ENCODE results near the gene CD83.

CD83 gene

GRCh38 chr6:14127611-14128010, 10.0 kb downstream of the CD83 start:
- DNase-seq = no peak

GRCh38 chr6:14128012-14128411, 10.4 kb downstream of the CD83 start:
- no peak for DNase-seq

GRCh38 chr6:14128746-14129145, 11.2 kb downstream of the CD83 start:
- DNase-seq = no peak

- no peak for DNase-seq
These were observed 12.0 kb downstream of the CD83 start for GRCh38 chr6:14129575-14129974.

GRCh38 chr6:14130435-14131075, 13.0 kb downstream of the CD83 start:
- DNase-seq = no peak

GRCh38 chr6:14131579-14131978, 14.0 kb downstream of the CD83 start:
- DNase-seq = no peak

GRCh38 chr6:14132244-14132920, 14.8 kb downstream of the CD83 start:
- DNase-seq = no peak

- DNase-seq = no peak
These were observed 15.3 kb downstream of the CD83 start for GRCh38 chr6:14132921-14133275.

GRCh38 chr6:14134211-14134910, 16.8 kb downstream of the CD83 start:
- no peak for DNase-seq

GRCh38 chr6:14135893-14136539, 18.4 kb downstream of the CD83 start:
- DNase-seq = no peak

GRCh38 chr6:14138701-14139215, 21.2 kb downstream of the CD83 start:
- DNase-seq = no peak

GRCh38 chr6:14141351-14142062, 23.9 kb downstream of the CD83 start:
- no peak for DNase-seq

GRCh38 chr6:14142063-14142450, 24.5 kb downstream of the CD83 start:
- DNase-seq = no peak

- no peak for DNase-seq
These were observed 25.1 kb downstream of the CD83 start for GRCh38 chr6:14142511-14143223.

GRCh38 chr6:14143305-14143704, 25.7 kb downstream of the CD83 start:
- no peak for DNase-seq

- peak; percentile 55 for DNase-seq
These were observed 27.1 kb downstream of the CD83 start for GRCh38 chr6:14144678-14145113.

GRCh38 chr6:14146506-14147096, 29.0 kb downstream of the CD83 start:
- DNase-seq = no peak

- DNase-seq = no peak
These were observed 30.3 kb downstream of the CD83 start for GRCh38 chr6:14147891-14148290.

GRCh38 chr6:14148471-14148870, 30.9 kb downstream of the CD83 start:
- DNase-seq = no peak

GRCh38 chr6:14149053-14149738, 31.6 kb downstream of the CD83 start:
- no peak for DNase-seq

- DNase-seq = no peak
These were observed 32.2 kb downstream of the CD83 start for GRCh38 chr6:14149739-14150130.
